Fibroblast of lung (primary cell): ENCODE results near the gene CABP4. TPM values are rescaled to one million over a fixed set of nuclear protein-coding genes. Genes with fewer than 3 reads are reported as not detected.
"Not testable (repeated sequence)": the region's sequence is repeated elsewhere in the genome, so short reads cannot be mapped to it uniquely, and the experiment has no call there.

Experiments used
- DNase-seq, 2 donors: peaks; one replicate each; pipeline versions ENCODE4 v3.0.0 to v3.0.0-alpha.2; 2010; ENCODE audit warnings: low read depth in 2 of 2
- H2AFZ ChIP-seq: 2 replicates; pipeline ENCODE4 v1.5.1; 2012; ENCODE audit warnings: low read length, control low read depth, inconsistent platforms
- H3K27ac ChIP-seq: 2 replicates; pipeline ENCODE4 v1.5.1; 2011; ENCODE audit warnings: low read length, control low read depth; ENCODE audit not compliant: insufficient read depth
- H3K27me3 ChIP-seq: 2 replicates; pipeline ENCODE4 v1.5.1; 2011; ENCODE audit warnings: mild to moderate bottlenecking, low read length; ENCODE audit not compliant: control insufficient read depth, insufficient read depth
- H3K36me3 ChIP-seq: 2 replicates; pipeline ENCODE4 v1.5.1; 2011; ENCODE audit warnings: low read length; ENCODE audit not compliant: control insufficient read depth, insufficient read depth
- H3K4me1 ChIP-seq: 2 replicates; pipeline ENCODE4 v1.5.1; 2011; ENCODE audit warnings: low read length; ENCODE audit not compliant: control insufficient read depth, insufficient read depth; ENCODE audit errors: extremely low read depth
- H3K4me2 ChIP-seq: 2 replicates; pipeline ENCODE4 v1.5.1; 2011; ENCODE audit warnings: low read length, control low read depth; ENCODE audit not compliant: insufficient read depth; ENCODE audit errors: extremely low read depth
- H3K4me3 ChIP-seq, 4 experiments: fragments of 200-600 bp in 1 of 4; sonication (generic) in 1 of 4; replicated peaks in 1 of 4; 2 replicates each; pipeline ENCODE4 v1.5.1; 2011 to 2016; ENCODE audit warnings: low read length in 4 of 4, low read depth in 3 of 4, mild to moderate bottlenecking in 3 of 4, control low read depth in 2 of 4, inconsistent platforms in 1 of 4, mixed read lengths in 1 of 4; ENCODE audit not compliant: insufficient read depth in 1 of 4; ENCODE audit errors: control extremely low read depth in 1 of 4
- H3K79me2 ChIP-seq: 2 replicates; pipeline ENCODE4 v1.5.1; 2012; ENCODE audit warnings: mild to moderate bottlenecking, low read length, inconsistent platforms; ENCODE audit not compliant: control insufficient read depth, insufficient read depth
- H3K9ac ChIP-seq: 2 replicates; pipeline ENCODE4 v1.5.1; 2011; ENCODE audit warnings: mild to moderate bottlenecking, low read length, control low read depth; ENCODE audit not compliant: insufficient read depth
- H3K9me3 ChIP-seq: 2 replicates; pipeline ENCODE4 v1.5.1; 2012; ENCODE audit warnings: low read depth, low read length; ENCODE audit not compliant: control insufficient read depth, insufficient read depth
- H4K20me1 ChIP-seq: 2 replicates; pipeline ENCODE4 v1.5.1; 2011; ENCODE audit warnings: low read length; ENCODE audit not compliant: control insufficient read depth, insufficient read depth; ENCODE audit errors: extremely low read depth
- EZH2 ChIP-seq: IDR thresholded peaks from 2 replicates; pipeline ENCODE4 v1.5.1; 2012; ENCODE audit warnings: low read length, control low read depth, mild to moderate bottlenecking; ENCODE audit errors: missing control alignments
- polyA plus RNA-seq, 2 donors: library from polyadenylated mRNA; depleted of rRNA in 1 of 2; stranded (reverse) in 1 of 2; unstranded in 1 of 2; fragments of >200 nt; gene quantifications; 2 replicates each; pipeline ENCODE4 v1.2.1, GENCODE V29; 2011 to 2012; ENCODE audit warnings: missing spikeins in 1 of 2
- total RNA-seq: library from RNA; depleted of rRNA; stranded (reverse); fragments of >200 nt; gene quantifications from 2 replicates; pipeline ENCODE4 v1.2.1, GENCODE V29; 2014
- TF ChIP-seq, protein P1 (sequence below), 2 donors: IDR thresholded peaks in 1 of 2; conservative IDR thresholded peaks in 1 of 2; 1 replicate in 1 of 2; 2 replicates in 1 of 2; pipeline ENCODE4 v1.5.1; 2011 to 2012; ENCODE audit warnings: low read length in 2 of 2, control low read depth in 1 of 2, inconsistent platforms in 1 of 2, low read depth in 1 of 2, mild to moderate bottlenecking in 1 of 2

The CABP4 gene
- total and polyA plus RNA-seq, 2 donors (not counting 1 experiment from before 2014, with no cell fraction given): not detected

DNA sequence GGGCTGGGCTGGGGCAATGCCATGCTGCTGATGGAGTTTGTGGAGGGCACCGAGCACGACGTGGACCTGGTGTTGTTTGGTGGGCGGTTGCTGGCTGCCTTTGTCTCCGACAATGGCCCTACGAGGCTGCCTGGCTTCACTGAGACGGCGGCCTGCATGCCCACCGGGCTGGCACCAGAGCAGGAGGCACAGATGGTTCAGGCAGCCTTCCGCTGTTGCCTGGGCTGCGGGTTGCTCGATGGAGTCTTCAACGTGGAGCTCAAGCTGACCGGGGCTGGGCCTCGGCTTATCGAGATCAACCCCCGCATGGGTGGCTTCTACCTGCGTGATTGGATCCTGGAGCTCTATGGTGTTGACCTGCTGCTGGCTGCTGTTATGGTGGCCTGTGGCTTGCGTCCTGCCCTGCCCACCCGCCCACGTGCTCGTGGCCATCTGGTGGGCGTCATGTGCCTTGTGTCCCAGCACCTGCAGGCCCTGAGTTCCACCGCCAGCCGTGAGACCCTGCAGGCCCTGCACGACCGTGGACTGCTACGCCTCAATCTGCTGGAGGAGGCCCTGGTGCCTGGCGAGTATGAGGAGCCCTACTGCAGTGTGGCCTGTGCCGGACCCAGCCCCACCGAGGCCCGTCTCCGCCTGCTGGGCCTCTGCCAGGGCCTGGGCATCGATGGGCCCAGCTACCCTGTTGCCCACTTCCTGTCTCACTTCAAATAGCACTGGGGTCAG lies 31.1 kb upstream of the CABP4 start:
- Histone ChIP-seq H4K20me1 (no peaks in the 10 kb centered on the region), H3K79me2 (peaks cover 5% of the 10 kb centered on the region), H3K9me3 (no peaks in the 10 kb centered on the region), H3K4me2 (no peak overlapping the region), H3K36me3 (no peaks in the 10 kb centered on the region), H3K4me3 (no peak overlapping the region), H3K27ac (no peak overlapping the region), H2AFZ (no peak overlapping the region), H3K27me3 (no peaks in the 10 kb centered on the region), H3K9ac (no peak overlapping the region), H3K4me1 (peaks cover 5% of the 10 kb centered on the region)
- no peak for TF ChIP-seq EZH2
- TF ChIP-seq, protein P1, sequence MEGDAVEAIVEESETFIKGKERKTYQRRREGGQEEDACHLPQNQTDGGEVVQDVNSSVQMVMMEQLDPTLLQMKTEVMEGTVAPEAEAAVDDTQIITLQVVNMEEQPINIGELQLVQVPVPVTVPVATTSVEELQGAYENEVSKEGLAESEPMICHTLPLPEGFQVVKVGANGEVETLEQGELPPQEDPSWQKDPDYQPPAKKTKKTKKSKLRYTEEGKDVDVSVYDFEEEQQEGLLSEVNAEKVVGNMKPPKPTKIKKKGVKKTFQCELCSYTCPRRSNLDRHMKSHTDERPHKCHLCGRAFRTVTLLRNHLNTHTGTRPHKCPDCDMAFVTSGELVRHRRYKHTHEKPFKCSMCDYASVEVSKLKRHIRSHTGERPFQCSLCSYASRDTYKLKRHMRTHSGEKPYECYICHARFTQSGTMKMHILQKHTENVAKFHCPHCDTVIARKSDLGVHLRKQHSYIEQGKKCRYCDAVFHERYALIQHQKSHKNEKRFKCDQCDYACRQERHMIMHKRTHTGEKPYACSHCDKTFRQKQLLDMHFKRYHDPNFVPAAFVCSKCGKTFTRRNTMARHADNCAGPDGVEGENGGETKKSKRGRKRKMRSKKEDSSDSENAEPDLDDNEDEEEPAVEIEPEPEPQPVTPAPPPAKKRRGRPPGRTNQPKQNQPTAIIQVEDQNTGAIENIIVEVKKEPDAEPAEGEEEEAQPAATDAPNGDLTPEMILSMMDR (conservative IDR thresholded peaks at IDR 0.05 in 1 of 2, IDR thresholded peaks at IDR 0.05 in 1 of 2; ENCODE audit: low read depth in 1 of 2, low read length in 2 of 2): no peak
- DNase-seq: no peak

DNA sequence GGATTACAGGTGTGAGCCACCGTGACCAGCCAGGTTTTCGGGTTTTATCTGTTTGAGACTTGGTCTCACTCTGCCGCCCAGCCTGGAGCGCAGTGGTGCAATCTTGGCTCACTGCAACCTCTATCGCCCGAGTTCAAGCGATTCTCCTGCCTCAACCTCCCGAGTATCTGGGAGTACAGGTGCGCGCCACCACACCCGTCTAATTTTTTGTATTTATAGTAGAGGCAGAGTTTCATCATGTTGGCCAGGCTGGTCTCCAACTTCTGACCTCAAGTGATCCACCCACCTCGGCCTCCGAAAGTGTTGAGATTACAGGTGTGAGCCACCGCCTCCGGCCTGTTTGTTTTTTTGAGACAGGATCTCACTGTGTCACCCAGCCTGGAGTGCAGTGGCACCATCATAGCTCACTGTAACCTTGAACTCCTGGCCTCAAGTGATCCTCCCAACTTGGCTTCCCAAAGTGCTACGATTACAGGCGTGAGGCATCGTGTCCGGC lies 27.7 kb upstream of the CABP4 start:
- Histone ChIP-seq H2AFZ (peak overlapping the region; percentile 65), H3K27ac (peak overlapping the region; percentile 62), H3K4me2 (peak overlapping the region; percentile 49), H3K9ac (peak overlapping the region; percentile 51), H3K4me3 (peak overlapping the region; percentile 62 to 93 (median 87))
- H3K27me3 ChIP-seq, H3K4me1 ChIP-seq, DNase-seq, H3K36me3 ChIP-seq, H4K20me1 ChIP-seq, H3K9me3 ChIP-seq, H3K79me2 ChIP-seq: not testable (repeated sequence)

DNA sequence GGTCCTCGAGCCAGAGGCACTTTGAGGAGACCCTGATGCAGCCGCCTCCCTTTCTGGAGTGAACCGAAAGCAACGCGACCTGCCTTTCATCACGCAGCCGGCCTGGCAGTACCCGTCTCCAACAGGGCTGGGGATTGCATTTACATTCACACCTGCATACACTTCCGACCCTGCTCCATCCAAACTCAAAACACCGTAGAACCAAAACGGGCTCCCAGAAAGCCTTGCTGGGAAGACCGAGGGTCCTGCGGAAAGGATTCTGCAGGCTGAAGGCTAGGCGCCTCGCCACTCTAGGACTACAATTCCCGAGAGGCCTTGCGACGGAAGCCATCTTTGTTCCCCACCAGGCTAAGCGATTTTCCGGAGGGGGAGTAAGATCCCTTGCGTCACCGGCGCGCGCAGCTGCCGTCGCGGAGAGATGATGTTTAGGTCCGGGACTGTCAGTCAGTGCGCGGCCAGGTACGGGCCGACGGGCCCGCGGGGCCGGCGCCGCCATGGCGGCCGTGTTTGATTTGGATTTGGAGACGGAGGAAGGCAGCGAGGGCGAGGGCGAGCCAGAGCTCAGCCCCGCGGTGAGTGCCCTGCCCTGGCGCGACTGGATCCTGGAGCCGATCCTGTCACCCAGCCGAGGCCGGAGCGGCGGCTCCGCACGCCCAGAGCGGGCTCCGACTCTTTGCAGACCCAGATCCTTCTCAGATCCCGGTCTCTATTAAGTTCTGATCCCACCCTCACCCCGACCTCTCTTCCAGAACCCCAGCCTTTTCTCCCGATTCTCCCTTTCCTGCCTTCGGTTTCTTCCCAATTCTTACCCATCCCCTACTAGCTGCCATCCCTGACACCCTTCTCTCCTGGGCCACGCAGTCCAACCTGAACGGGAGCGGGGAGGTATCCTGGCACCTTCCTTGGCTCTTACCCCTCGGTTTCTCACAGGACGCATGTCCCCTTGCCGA lies 26.8 kb upstream of the CABP4 start, which contains the start of gene RPS6KB2:
TSS of gene RPS6KB2 (plus strand) at position 443 of the 950 bp plus-strand sequence. CDS start at position 495, 52 bp downstream.
- H3K79me2 ChIP-seq: peaks cover 10% of the 10 kb centered on the region
- peak within 1 kb of the TSS; percentile 93 for H3K4me2 ChIP-seq
- H3K4me3 ChIP-seq: peak within 1 kb of the TSS; percentile 62 to 93 (median 87)
- peaks cover 13% of the 10 kb centered on the region for H3K36me3 ChIP-seq
- peak; percentile 94 to 98 for DNase-seq
- H3K9ac ChIP-seq: peak within 1 kb of the TSS; percentile 90
- no peak for TF ChIP-seq EZH2
- TF ChIP-seq, protein P1 (conservative IDR thresholded peaks at IDR 0.05 in 1 of 2, IDR thresholded peaks at IDR 0.05 in 1 of 2; ENCODE audit: low read depth in 1 of 2, low read length in 2 of 2): no peak
- peaks cover 2% of the 10 kb centered on the region for H3K4me1 ChIP-seq
- H2AFZ ChIP-seq: peak within 1 kb of the TSS; percentile 68
- no peaks in the 10 kb centered on the region for H3K27me3 ChIP-seq
- H3K27ac ChIP-seq: peak within 1 kb of the TSS; percentile 62
- H4K20me1 ChIP-seq: no peaks in the 10 kb centered on the region
- H3K9me3 ChIP-seq: no peaks in the 10 kb centered on the region
